ENCODE data around the gene AQP10. TPM values are rescaled to one million over a fixed set of nuclear protein-coding genes. Genes with fewer than 3 reads are reported as not detected.
"Not testable (repeated sequence)": the region's sequence is repeated elsewhere in the genome, so short reads cannot be mapped to it uniquely, and the experiment has no call there.

The AQP10 gene
- total RNA-seq, 4 donors from 2014 or later, result 0.21 TPM; not detected in 3

GRCh38 chr1:154335025-154335714, 14.3 kb downstream of the AQP10 start:
- Histone ChIP-seq H3K27me3 (no peaks in the 10 kb centered on the region), H3K9me3 (no peaks in the 10 kb centered on the region), H3K4me1 (peaks cover 0 to 28% (median 15%) of the 10 kb centered on the region in 4 donors), H3K36me3 (peaks cover 3 to 76% (median 11%) of the 10 kb centered on the region in 3 donors), H3K27ac (peak overlapping the region; percentile 44 to 82 (median 72)), H3K4me3 (no peak overlapping the region)
- TF ChIP-seq EP300 (IDR thresholded peaks at IDR 0.05) (peak in 1 of 2 donors; percentile 57), CTCF (IDR thresholded peaks at IDR 0.05) (peak; percentile 84 to 93 (median 91)), POLR2A (IDR thresholded peaks at IDR 0.05) (no peak)
- WGBS, 2 donors, result 31 to 33% methylated on average over 11 of the region's 11 CpGs
- DNase-seq (ENCODE audit: low spot score in 2 of 2), result peak; percentile 77 to 85

GRCh38 chr1:154337253-154337894, 16.5 kb downstream of the AQP10 start:
- Histone ChIP-seq H3K36me3 (peaks cover 6 to 76% (median 7%) of the 10 kb centered on the region in 3 donors), H3K4me1 (peaks cover 0 to 23% (median 15%) of the 10 kb centered on the region in 4 donors), H3K9me3 (no peaks in the 10 kb centered on the region), H3K4me3 (no peak overlapping the region), H3K27ac (peak overlapping the region in 1 of 4 donors; percentile 48), H3K27me3 (no peaks in the 10 kb centered on the region)
- no peak for DNase-seq (ENCODE audit: low spot score in 2 of 2)
- no peak for TF ChIP-seq CTCF (IDR thresholded peaks at IDR 0.05)
- TF ChIP-seq POLR2A (IDR thresholded peaks at IDR 0.05), result no peak
- no peak for TF ChIP-seq EP300 (IDR thresholded peaks at IDR 0.05)
- WGBS, 2 donors, result 89 to 92% methylated on average over 8 of the region's 8 CpGs

DNA sequence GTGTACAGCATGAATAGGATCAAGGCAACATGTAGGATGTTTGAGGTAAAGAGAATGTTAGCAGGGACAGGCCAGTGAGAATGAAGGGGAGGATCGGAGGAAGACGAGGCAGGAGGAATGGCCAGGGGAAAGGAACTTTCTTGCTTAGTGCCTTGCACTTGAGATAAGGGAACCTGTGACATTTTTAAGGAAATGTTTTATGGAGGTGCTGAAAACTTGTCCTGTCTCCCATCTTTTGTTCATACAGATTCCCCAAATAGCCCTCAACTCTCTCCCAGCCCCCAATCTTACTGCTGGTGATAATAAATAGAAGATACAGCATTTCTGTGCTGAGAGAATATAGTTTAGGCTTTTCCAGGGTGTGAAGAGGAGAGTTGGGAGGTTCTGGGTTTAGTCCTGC, 18.0 kb downstream of the AQP10 start:
- Histone ChIP-seq H3K4me3 (no peak overlapping the region), H3K4me1 (peaks cover 0 to 20% (median 15%) of the 10 kb centered on the region in 4 donors), H3K27me3 (no peaks in the 10 kb centered on the region), H3K27ac (no peak overlapping the region), H3K36me3 (peaks cover 7 to 76% (median 17%) of the 10 kb centered on the region in 3 donors), H3K9me3 (no peaks in the 10 kb centered on the region)
- TF ChIP-seq POLR2A (IDR thresholded peaks at IDR 0.05) (no peak), EP300 (IDR thresholded peaks at IDR 0.05) (no peak), CTCF (IDR thresholded peaks at IDR 0.05) (no peak)
- WGBS, 2 donors, result 90 to 93% methylated on average over 2 of the region's 2 CpGs
- no peak for DNase-seq (ENCODE audit: low spot score in 2 of 2)

- H3K4me1 ChIP-seq; H3K9me3 ChIP-seq; H3K27ac ChIP-seq; DNase-seq (ENCODE audit: low spot score in 2 of 2); H3K27me3 ChIP-seq; H3K4me3 ChIP-seq: not testable (repeated sequence)
- 91 to 96% methylated on average over 9 of the region's 9 CpGs for WGBS, 2 donors
- peaks cover 10 to 95% (median 35%) of the 10 kb centered on the region in 3 donors for H3K36me3 ChIP-seq
Measured at GRCh38 chr1:154341366-154341765, 20.5 kb downstream of the AQP10 start.

DNA sequence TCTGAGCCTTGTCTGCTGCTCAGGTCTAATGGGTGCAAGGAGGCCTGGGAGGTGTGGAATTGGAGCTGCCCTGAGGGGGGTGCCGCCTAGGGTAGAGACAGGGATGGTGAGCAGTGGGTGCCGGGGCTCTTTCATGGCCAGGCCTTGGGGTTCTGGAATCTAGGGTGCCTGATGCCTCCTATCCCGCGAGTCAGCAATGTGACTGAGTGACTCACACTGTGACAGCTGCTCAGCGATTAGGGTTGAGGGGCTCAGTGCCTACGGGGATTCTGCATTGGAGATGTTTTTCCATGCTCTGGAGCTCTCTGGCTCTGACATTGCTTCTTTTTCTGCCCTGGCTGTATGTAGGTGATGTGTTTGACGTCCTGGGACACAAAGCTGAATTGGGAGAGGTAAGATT, 21.2 kb downstream of the AQP10 start:
- Histone ChIP-seq H3K36me3 (peaks cover 10 to 100% (median 37%) of the 10 kb centered on the region in 3 donors), H3K27me3 (no peaks in the 10 kb centered on the region), H3K9me3 (no peaks in the 10 kb centered on the region), H3K4me1 (no peaks in the 10 kb centered on the region), H3K4me3 (no peak overlapping the region), H3K27ac (peak overlapping the region in 1 of 4 donors; percentile 34)
- TF ChIP-seq EP300 (IDR thresholded peaks at IDR 0.05), result no peak
- no peak for TF ChIP-seq POLR2A (IDR thresholded peaks at IDR 0.05)
- TF ChIP-seq CTCF (IDR thresholded peaks at IDR 0.05), result no peak
- WGBS, 2 donors, result 88 to 93% methylated on average over 7 of the region's 7 CpGs
- no peak for DNase-seq (ENCODE audit: low spot score in 2 of 2)
